ENCODE results near the gene POLG.
A peak's percentile ranks its signal among the peaks of the same experiment; 100 is the strongest.

POLG gene

DNA sequence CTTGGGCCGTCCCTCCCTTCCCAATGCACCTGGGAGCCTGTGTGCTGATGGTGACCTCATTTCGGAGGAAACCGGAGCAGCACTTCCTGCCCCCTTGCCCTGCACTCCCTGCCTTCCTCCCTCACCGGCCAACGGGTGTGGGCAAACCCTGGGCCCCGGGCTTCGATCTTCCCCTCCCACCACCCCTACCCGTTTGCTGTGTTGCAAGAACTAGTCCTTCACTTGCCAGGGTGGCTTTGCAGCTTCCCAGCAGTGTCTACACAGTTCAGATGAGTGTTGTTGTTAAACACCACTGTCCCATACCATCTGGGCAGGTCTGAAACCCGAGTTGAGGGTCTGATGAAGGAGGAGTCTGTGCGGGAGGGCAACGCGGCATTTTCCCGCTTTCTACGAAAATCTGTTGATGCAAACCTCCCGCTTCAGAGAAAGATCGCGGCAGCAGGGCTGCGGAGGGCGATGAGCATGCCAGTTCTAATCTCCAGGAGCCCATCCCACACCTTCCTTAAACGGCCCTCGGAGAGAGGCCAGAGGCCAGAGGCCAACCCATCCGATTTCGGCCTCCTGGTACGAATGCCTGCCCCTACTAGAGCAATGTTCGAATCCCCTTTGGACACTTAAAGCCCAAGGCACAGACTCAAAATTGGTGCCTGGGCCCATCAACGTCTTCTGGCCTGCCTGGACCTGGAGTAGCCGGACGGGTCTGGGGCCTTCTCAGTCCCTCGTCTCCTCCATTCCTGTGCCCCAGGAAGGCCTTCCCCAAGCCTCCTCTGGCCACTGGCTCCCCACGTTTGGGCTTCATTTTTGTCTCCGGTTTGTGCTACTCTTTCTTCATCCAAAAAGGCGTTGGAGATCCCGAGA, 35.7 kb upstream of the POLG start:
- DNase-seq (ENCODE audit: low read depth): no peak

DNA sequence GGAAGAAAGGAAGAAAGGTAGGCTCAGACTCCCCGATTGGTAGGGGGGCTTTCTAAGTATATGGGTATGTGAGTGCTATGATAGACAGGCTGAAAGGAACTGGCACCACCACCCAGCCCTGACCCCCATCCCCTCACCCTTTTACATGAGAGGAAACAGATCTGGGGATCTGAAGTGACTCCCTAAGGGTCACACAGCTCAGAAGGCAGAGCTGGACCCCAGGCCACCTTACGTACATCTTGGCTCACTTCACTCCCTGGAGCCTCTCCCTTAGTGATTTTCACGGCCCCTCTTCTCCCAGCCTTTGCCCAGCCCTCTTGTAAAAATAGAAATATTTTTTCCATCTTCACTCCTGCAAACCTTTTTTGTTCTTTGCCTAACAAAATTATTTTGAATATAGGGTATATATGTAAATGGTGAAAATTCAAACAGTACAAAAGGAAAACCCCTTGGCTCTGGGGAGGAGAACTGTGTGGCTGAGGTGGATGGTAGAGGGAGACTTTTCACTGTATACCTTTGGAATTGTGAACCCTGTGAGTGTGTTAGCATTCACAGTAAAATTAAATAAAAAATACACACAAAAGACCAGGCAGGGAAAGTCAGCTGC, 34.8 kb upstream of the POLG start:
- no peak for DNase-seq (ENCODE audit: low read depth)

GRCh38 chr15:89368566-89369223, 34.1 kb upstream of the POLG start:
- no peak for DNase-seq (ENCODE audit: low read depth)

- no peak for DNase-seq (ENCODE audit: low read depth)
Measured at GRCh38 chr15:89367485-89368451, 33.1 kb upstream of the POLG start.

DNA sequence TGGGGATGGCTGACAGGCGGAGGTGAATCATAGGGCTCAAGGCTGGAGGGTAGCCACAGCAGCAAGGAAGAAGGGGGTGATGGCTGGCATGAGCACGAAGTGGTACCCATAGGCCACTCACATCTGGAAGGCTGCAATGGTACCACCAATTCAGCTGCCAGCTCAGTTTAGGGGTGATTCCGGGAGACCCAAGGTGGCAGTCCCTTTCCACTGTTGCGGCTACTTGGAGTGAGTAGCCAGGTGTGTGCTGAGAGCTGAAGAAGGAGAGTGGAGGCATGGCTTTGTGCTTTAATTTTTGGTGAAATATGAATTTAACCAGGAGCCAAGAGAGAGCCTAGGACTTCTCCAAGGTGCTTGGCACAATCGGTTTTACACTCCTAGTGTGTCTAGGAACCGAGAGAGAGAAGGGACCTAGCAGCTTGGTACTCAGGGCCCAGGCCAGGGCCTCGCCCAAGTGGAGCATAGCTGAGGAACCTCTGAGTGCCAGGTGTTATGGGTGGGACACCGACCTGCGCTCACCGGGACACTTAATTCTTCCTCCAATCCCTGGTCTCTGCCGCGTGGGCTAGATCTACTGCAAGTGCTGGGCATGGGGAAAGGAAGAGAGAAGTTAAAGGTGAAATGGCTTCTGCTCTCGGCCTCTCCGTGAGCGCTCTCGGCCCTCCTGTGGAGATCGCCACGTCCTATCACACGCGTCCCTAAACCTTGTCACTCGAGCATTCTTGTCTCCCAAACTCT, 32.2 kb upstream of the POLG start:
- no peak for DNase-seq (ENCODE audit: low read depth)

DNA sequence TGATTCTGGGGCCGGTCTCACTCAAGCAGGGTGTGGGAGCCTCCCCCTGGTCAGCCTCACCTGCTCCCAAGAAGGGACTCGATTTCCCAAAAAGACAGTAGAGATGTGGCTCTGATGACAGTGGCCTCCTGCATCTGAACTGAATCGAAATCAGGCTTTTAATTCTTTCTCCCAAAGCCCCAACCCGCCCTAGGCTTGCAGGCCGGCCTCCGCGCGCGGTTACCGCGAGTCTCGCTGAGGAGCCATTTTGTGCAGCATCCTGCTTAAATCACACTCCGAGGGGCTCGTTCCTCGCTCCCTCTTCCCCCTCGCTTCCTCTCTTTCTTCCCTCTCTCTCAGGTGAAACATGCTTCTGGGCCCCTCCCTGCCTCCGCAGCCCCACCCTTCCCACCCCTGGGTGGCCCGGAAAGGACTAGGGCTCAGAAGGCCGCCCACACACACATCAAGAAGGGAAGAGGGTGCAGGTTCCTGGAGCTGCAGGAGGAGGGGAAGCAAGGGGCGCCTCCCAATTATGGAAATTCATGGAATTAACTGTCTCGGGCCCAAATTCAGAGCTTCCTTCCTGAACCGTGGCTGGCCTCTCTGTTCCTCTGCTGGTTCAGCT, 30.9 kb upstream of the POLG start:
- no peak for DNase-seq (ENCODE audit: low read depth)

- no peak for DNase-seq (ENCODE audit: low read depth)
Measured at GRCh38 chr15:89364741-89365450, 30.3 kb upstream of the POLG start.

DNA sequence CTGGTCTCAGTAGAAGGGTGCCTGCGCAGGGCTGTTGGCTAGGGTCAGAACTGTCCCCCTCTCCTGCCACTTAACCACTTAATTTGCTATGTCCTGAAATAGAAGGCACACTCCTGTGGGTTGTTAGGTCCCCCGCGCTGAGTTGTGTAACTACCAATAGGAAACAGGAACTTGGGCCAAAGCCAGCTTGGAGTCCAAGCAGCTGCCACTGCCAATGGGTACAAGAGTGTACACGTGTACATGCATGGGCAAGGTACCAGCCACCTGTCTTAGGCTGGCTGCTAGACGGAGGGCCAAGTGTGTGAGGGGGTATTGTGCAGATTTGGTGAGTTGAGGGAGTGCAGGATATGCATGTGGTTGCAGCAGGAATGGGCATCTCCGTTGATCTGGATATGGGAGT, 29.7 kb upstream of the POLG start:
- no peak for DNase-seq (ENCODE audit: low read depth)

- DNase-seq (ENCODE audit: low read depth): no peak
Measured at GRCh38 chr15:89363770-89364169, 29.1 kb upstream of the POLG start.

- DNase-seq (ENCODE audit: low read depth): no peak
Measured at GRCh38 chr15:89363133-89363532, 28.5 kb upstream of the POLG start.

DNA sequence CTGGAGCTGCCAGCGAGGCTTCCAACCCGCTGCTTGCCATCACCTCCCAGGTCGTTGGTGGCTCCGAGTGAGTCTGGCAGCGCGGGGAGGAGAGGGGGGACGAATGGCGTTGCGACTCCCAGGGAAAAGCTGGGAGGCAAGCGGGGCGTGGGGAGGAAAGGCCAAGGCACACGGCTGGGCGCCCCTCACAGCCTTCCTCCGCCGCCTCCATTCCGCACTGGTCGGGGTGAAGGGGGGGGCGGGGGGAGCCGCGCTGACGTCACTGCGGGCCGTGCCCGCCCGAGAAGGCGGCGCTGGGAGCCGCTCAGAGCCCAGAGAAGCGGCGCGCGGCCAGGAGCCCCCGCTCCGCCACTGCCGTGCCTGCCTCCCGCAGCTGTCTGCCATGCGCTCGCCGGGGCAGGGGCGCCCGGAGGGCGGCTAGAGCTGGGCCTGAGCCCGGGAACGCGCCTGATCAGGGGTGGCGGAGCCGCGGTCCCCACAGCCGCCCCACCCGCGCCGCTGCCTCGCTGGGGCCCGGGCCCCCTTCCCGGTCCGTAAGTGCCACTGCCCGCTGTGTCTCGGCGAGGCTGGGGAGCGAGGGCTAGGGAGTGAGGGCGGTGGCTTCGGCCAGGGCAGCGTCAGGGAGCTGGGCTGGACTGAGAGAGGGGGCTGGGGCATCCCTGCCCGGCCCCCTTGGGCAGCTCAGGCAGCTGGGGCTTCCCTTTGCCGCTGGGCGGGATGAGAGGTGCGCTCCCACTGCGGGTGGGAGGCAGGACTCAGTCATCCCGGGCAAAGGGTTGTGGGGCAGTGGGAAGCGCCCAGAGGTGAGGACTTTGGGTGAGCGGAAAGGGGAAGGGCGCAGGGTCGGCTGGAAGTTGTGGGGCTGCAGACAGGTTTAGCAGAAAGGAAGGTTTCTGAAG, 27.8 kb upstream of the POLG start:
- DNase-seq (ENCODE audit: low read depth): no peak

DNA sequence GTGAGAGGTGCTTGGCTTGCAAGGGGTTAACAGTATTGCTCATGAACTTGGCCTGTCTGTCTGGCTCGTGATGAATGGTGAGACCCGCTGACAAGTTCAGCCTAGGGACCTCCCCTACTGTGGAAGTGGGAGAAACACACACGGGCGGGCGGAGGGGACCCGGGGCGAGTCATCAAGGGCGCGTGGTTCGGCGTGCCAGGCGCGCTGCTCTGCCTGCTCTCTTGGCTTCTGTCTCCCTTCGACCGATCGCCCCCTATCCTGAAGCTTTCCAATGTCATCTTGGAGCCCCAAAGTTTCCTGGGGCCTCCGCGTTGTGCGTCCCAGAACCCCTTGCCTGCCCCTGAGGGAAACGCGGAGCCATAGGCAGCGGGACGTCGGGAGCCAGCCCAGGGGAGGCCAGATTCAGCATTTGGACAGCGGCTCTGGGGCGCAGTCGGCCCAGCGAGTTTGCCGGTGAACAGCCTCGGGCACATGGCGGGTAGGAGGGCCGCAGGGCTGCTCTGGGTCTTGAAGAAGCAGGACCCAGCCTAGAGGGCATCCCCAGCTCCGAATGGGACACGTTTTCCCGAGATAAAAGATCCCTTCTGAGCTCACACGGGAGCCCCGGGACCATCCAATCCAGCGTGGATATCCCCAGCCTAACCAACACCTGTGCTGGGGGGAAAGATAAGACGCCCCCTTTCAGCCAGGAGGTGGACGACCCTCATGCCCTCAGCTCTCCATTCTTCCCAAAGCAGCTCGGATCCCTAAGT, 27.0 kb upstream of the POLG start:
- peak; percentile 56 for DNase-seq (ENCODE audit: low read depth)

GRCh38 chr15:89360294-89360971, 25.8 kb upstream of the POLG start:
- no peak for DNase-seq (ENCODE audit: low read depth)

DNA sequence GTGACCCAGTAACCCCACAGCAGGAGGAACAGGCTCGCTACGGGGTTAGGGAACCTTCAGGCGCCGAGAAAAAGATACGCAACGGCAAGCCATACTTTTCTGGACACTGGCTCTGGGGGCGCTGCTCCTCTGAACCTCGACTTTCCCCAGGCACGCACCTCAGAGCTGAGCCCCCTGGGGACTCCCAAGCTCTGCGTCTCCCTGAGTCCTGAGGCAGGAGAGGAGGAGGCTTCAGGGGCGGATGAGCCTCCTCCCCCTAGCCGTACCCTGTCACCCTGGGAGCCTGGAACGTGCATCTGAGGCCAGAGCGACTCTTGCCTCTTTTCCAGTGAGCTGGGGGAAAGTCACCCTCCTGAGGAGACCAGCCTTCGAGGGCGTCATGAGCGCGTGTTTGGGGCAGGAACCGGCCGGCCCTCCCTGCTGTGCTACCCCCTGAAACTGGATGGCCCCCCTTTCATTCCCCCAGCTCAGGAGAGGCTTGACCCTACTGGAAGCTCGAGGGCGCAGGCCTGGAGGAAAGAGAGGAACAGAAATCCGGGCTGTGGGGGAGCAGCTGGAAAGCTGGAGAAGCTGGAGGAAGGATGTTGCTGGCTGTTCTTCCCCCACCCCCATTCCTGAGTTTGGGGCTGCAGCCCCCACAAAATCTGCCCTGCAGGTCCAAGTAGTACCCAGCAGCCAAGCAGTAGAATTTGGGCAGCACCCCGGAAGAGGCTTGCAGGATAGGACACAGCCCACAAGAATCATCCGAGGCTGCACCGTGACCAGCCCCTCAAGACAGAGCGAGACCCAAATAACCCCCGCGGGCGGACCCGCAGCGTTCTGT, 25.1 kb upstream of the POLG start:
- DNase-seq (ENCODE audit: low read depth): no peak

DNA sequence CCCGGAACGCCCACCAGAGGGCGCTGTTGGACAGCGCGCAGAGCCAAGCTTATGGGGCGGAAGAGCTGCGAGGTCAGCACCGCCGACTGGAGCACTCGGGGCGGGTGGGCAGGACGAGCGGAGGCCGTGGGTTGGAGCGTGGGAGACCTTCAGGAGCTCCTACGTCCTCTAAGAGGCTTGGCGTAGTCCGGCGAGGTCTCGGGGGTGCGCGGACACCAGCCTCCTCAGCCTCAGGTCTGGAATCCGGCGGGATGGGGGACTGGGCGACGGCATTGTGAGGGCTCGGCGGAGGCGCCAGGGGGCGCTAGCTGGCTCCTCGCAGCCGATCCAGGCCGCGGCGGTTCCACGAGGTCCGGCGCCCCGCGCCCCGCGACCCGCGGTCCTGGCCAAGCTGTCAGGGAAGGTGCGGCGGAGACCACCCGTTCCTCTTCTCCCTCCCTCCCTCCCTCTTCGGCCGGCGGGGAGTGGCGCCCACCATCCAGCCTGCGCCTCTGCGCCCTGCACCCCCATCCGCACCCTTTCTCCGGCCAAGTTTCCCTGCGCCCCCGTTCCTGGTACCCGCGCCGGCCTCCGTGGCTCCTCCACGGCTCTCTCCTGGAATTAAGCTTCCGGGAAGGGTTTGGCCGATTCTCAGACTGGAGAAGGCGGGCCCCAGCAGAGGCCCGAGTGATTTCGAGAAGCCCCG, 24.3 kb upstream of the POLG start:
- DNase-seq (ENCODE audit: low read depth): peak; percentile 64

- no peak for DNase-seq (ENCODE audit: low read depth)
Measured at GRCh38 chr15:89358435-89358754, 23.8 kb upstream of the POLG start.

All from iris pigment epithelial cell (primary cell).